CD4-positive, CD25-positive, alpha-beta regulatory T cell (primary cell): Measurements from ENCODE around the gene BDKRB1. TPM values are rescaled to one million over a fixed set of nuclear protein-coding genes. Genes with fewer than 3 reads are reported as not detected.

Experiments
- ATAC-seq, 2 donors: fragments of 150-1000 bp; cut with Tn5 transposase; one replicate each; pipeline ENCODE4 v1.10.0; 2021; ENCODE audit warnings: low read depth in 2 of 2, moderate number of reproducible peaks in 2 of 2, moderate library complexity in 1 of 2
- DNase-seq, 3 donors: peaks; one replicate each; pipeline versions ENCODE4 v3.0.0 to v3.0.0-alpha.2; 2012 to 2022; ENCODE audit warnings: mixed read lengths in 1 of 3
- H3K27ac ChIP-seq: one replicate; pipeline ENCODE4 v1.7.0; 2013; ENCODE audit warnings: mild to moderate bottlenecking, low read length; ENCODE audit not compliant: insufficient read depth, poor library complexity, severe bottlenecking
- H3K27me3 ChIP-seq: one replicate; pipeline ENCODE4 v1.7.0; 2013; ENCODE audit warnings: low read length; ENCODE audit not compliant: control insufficient read depth, insufficient read depth
- H3K36me3 ChIP-seq: one replicate; pipeline ENCODE4 v1.7.0; 2013; ENCODE audit warnings: mild to moderate bottlenecking, low read length, moderate library complexity; ENCODE audit not compliant: control insufficient read depth, insufficient read depth
- H3K4me1 ChIP-seq: 2 replicates; pipeline ENCODE4 v1.7.0; 2013; ENCODE audit warnings: mild to moderate bottlenecking, low read length; ENCODE audit not compliant: insufficient read depth, control insufficient read depth, poor library complexity, severe bottlenecking
- H3K4me3 ChIP-seq: one replicate; pipeline ENCODE4 v1.7.0; 2013; ENCODE audit warnings: low read depth, mild to moderate bottlenecking, low read length, moderate library complexity
- H3K9me3 ChIP-seq, 2 experiments: 1 replicate in 1 of 2; 2 replicates in 1 of 2; pipeline ENCODE4 v1.7.0; 2013; ENCODE audit warnings: low read length in 2 of 2, mild to moderate bottlenecking in 1 of 2, moderate library complexity in 1 of 2; ENCODE audit not compliant: control insufficient read depth in 2 of 2
- H3K27ac Mint-ChIP-seq, 3 donors: one replicate each; pipeline ENCODE4 v1.8.0; 2020 to 2022; ENCODE audit warnings: mild to moderate bottlenecking in 3 of 3, mixed read lengths in 3 of 3, moderate library complexity in 2 of 3
- H3K27me3 Mint-ChIP-seq: one replicate; pipeline ENCODE4 v1.8.0; 2022; ENCODE audit warnings: mild to moderate bottlenecking, mixed read lengths
- H3K36me3 Mint-ChIP-seq: one replicate; pipeline ENCODE4 v1.8.0; 2020; ENCODE audit warnings: mixed read lengths
- H3K4me1 Mint-ChIP-seq, 4 donors: one replicate each; pipeline ENCODE4 v1.8.0; 2020 to 2022; ENCODE audit warnings: mixed read lengths in 4 of 4, mild to moderate bottlenecking in 1 of 4
- H3K4me3 Mint-ChIP-seq, 4 donors: one replicate each; pipeline ENCODE4 v1.8.0; 2020 to 2022; ENCODE audit warnings: mild to moderate bottlenecking in 4 of 4, mixed read lengths in 4 of 4, moderate library complexity in 3 of 4
- H3K9me3 Mint-ChIP-seq, 7 donors: one replicate each; pipeline ENCODE4 v1.8.0; 2020 to 2022; ENCODE audit warnings: mixed read lengths in 7 of 7, mild to moderate bottlenecking in 3 of 7, moderate library complexity in 2 of 7
- polyA plus RNA-seq, 4 donors: library from polyadenylated mRNA; unstranded; fragments of 300-500 nt; fragmentation: Illumina TruSeq; gene quantifications; one replicate each; pipeline ENCODE4 v1.2.3, GENCODE V29; 2021
- total RNA-seq: library from RNA; stranded (reverse); gene quantifications from one replicate; pipeline ENCODE4 v1.2.3, GENCODE V29; 2022

BDKRB1 gene
- total and polyA plus RNA-seq, 5 donors from 2014 or later, result not detected

DNA sequence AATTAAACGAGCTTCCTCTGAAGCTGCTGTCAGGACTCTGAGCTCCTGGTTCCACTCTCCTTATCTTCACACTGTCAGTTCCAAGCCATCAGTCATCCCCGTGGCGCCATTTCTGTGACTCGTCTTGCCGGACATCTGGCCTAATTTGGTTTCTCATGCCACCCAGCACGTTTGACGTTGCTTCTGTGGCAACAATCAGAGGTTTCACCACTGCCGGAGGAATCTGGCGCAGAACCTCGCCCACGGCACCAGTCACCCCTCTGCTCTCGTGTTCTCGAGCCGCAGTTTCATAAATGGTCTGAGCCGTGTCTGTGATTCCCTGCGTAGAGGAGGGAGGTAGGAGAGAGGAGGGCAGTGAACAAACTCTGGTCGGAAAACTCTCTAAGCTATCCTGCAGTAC, 29.7 kb downstream of the BDKRB1 start:
- peaks cover 0 to 2% (median 0%) of the 10 kb centered on the region in 4 donors for H3K4me1 Mint-ChIP-seq
- no peaks in the 10 kb centered on the region for H3K4me1 ChIP-seq
- H3K9me3 Mint-ChIP-seq, result no peaks in the 10 kb centered on the region
- no peak overlapping the region for H3K4me3 Mint-ChIP-seq
- H3K27ac Mint-ChIP-seq, result no peak overlapping the region
- H3K9me3 ChIP-seq, result no peaks in the 10 kb centered on the region
- H3K27me3 Mint-ChIP-seq, result no peaks in the 10 kb centered on the region
- H3K27me3 ChIP-seq, result no peaks in the 10 kb centered on the region
- DNase-seq (no peak), ATAC-seq (no peak)
- H3K36me3 Mint-ChIP-seq, result peaks cover 46% of the 10 kb centered on the region
- peaks cover 68% of the 10 kb centered on the region for H3K36me3 ChIP-seq
- H3K4me3 ChIP-seq, result no peak overlapping the region
- H3K27ac ChIP-seq, result no peak overlapping the region

DNA sequence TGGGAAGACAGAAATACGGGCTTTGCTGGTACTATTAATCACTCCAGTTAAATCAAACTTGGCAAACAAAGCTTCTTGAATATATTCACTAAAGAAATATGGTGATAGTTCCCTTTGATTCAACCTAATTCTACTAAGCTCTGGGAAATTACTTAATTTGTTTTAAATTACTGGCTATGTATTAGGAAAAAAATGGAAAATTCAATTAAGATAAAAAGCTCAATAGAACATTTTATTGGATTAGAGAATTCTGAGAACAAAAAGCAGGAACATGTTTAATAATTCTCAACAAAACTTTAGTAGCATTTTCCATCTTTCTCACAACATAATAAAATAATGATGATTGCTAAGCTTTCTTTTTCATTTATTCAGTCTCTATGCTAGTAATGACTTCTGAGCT, 30.2 kb downstream of the BDKRB1 start:
- DNase-seq (no peak), ATAC-seq (no peak)
- peaks cover 0 to 2% (median 0%) of the 10 kb centered on the region in 4 donors for H3K4me1 Mint-ChIP-seq
- H3K27me3 Mint-ChIP-seq, result no peaks in the 10 kb centered on the region
- no peak overlapping the region for H3K4me3 Mint-ChIP-seq
- no peaks in the 10 kb centered on the region for H3K27me3 ChIP-seq
- H3K27ac ChIP-seq, result no peak overlapping the region
- H3K36me3 Mint-ChIP-seq, result peaks cover 47% of the 10 kb centered on the region
- H3K4me3 ChIP-seq, result no peak overlapping the region
- H3K27ac Mint-ChIP-seq, result no peak overlapping the region
- H3K36me3 ChIP-seq, result peaks cover 74% of the 10 kb centered on the region
- no peaks in the 10 kb centered on the region for H3K4me1 ChIP-seq
- H3K9me3 ChIP-seq, result no peaks in the 10 kb centered on the region
- H3K9me3 Mint-ChIP-seq, result no peaks in the 10 kb centered on the region

GRCh38 chr14:96287856-96288255, 31.8 kb downstream of the BDKRB1 start:
- Mint-ChIP-seq H3K4me3 (no peak overlapping the region), H3K27ac (peak overlapping the region in 1 of 3 donors; percentile 17), H3K9me3 (no peaks in the 10 kb centered on the region), H3K36me3 (peaks cover 48% of the 10 kb centered on the region), H3K4me1 (peaks cover 0 to 2% (median 0%) of the 10 kb centered on the region in 4 donors), H3K27me3 (no peaks in the 10 kb centered on the region)
- no peak overlapping the region for H3K4me3 ChIP-seq
- H3K4me1 ChIP-seq, result no peaks in the 10 kb centered on the region
- no peaks in the 10 kb centered on the region for H3K9me3 ChIP-seq
- DNase-seq (no peak), ATAC-seq (no peak)
- H3K27me3 ChIP-seq, result no peaks in the 10 kb centered on the region
- no peak overlapping the region for H3K27ac ChIP-seq
- peaks cover 73% of the 10 kb centered on the region for H3K36me3 ChIP-seq

- no peak for DNase-seq
- peaks cover 30% of the 10 kb centered on the region for H3K36me3 Mint-ChIP-seq
- peaks cover 48% of the 10 kb centered on the region for H3K36me3 ChIP-seq
Observed at GRCh38 chr14:96294246-96294645, 38.2 kb downstream of the BDKRB1 start.

GRCh38 chr14:96297000-96297399, 41.0 kb downstream of the BDKRB1 start:
- Histone ChIP-seq H3K27ac (no peak overlapping the region), H3K27me3 (no peaks in the 10 kb centered on the region), H3K36me3 (peaks cover 37% of the 10 kb centered on the region), H3K4me1 (no peaks in the 10 kb centered on the region), H3K4me3 (no peak overlapping the region), H3K9me3 (no peaks in the 10 kb centered on the region)
- no peaks in the 10 kb centered on the region for H3K27me3 Mint-ChIP-seq
- peak in 1 of 2 donors; percentile 39 for ATAC-seq
- peaks cover 0 to 2% (median 0%) of the 10 kb centered on the region in 7 donors for H3K9me3 Mint-ChIP-seq
- H3K4me1 Mint-ChIP-seq, result peaks cover 0 to 6% (median 3%) of the 10 kb centered on the region in 4 donors
- peaks cover 23% of the 10 kb centered on the region for H3K36me3 Mint-ChIP-seq
- no peak overlapping the region for H3K4me3 Mint-ChIP-seq
- DNase-seq, result peak in 2 of 3 donors; percentile 39 to 44
- H3K27ac Mint-ChIP-seq, result no peak overlapping the region

More at GRCh38 chr14:96294246-96294645, 38.2 kb downstream of the BDKRB1 start:
- Histone ChIP-seq H3K4me1 (no peaks in the 10 kb centered on the region), H3K27ac (no peak overlapping the region), H3K4me3 (no peak overlapping the region), H3K27me3 (no peaks in the 10 kb centered on the region), H3K9me3 (no peaks in the 10 kb centered on the region)
- Mint-ChIP-seq H3K4me3 (no peak overlapping the region), H3K27me3 (no peaks in the 10 kb centered on the region), H3K27ac (no peak overlapping the region), H3K4me1 (peaks cover 0 to 6% (median 3%) of the 10 kb centered on the region in 4 donors), H3K9me3 (peaks cover 0 to 2% (median 0%) of the 10 kb centered on the region in 7 donors)
- ATAC-seq, result no peak

DNA sequence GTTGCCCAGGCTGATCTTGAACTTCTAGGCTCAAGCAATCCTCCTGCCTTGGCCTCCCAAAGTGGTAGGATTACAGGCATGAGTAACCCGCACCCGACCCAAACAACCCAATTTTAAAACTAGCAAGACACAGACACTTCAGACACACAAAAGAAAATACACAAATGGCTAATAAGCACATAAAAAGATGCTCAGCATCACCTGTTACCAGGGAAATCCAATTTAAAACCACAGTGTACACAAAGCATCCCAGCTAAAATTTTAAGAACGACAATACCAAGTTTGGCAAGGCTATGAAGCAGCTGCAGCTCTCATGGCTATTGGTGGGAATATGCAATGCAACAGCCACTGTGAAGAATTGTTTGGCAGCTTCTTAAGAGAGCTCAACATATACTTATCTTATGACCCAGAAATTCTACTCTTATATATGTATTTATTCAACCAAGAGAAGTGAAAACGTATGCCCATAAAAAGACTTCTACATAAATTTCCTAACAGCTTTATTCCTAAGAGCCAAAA, 42.0 kb downstream of the BDKRB1 start:
- no peak overlapping the region for H3K4me3 ChIP-seq
- DNase-seq, result no peak
- Mint-ChIP-seq H3K9me3 (peaks cover 0 to 2% (median 0%) of the 10 kb centered on the region in 7 donors), H3K4me3 (no peak overlapping the region), H3K27me3 (no peaks in the 10 kb centered on the region), H3K36me3 (peaks cover 26% of the 10 kb centered on the region), H3K4me1 (peaks cover 0 to 6% (median 3%) of the 10 kb centered on the region in 4 donors), H3K27ac (peak overlapping the region in 1 of 3 donors; percentile 69)
- H3K9me3 ChIP-seq, result no peaks in the 10 kb centered on the region
- no peaks in the 10 kb centered on the region for H3K27me3 ChIP-seq
- H3K36me3 ChIP-seq, result peaks cover 46% of the 10 kb centered on the region
- no peaks in the 10 kb centered on the region for H3K4me1 ChIP-seq
- no peak overlapping the region for H3K27ac ChIP-seq
- ATAC-seq, result no peak

- H3K36me3 ChIP-seq, result peaks cover 45% of the 10 kb centered on the region
- no peaks in the 10 kb centered on the region for H3K27me3 ChIP-seq
- Mint-ChIP-seq H3K4me3 (no peak overlapping the region), H3K27me3 (no peaks in the 10 kb centered on the region), H3K27ac (peak overlapping the region; percentile 0 to 69 (median 6)), H3K4me1 (peaks cover 0 to 6% (median 3%) of the 10 kb centered on the region in 4 donors), H3K9me3 (no peaks in the 10 kb centered on the region), H3K36me3 (peaks cover 22% of the 10 kb centered on the region)
- ATAC-seq (no peak), DNase-seq (no peak)
- H3K9me3 ChIP-seq, result no peaks in the 10 kb centered on the region
- no peak overlapping the region for H3K4me3 ChIP-seq
- no peaks in the 10 kb centered on the region for H3K4me1 ChIP-seq
- H3K27ac ChIP-seq, result no peak overlapping the region
Observed at GRCh38 chr14:96299441-96299840, 43.4 kb downstream of the BDKRB1 start.

GRCh38 chr14:96303981-96304380, 48.0 kb downstream of the BDKRB1 start:
- Histone ChIP-seq H3K27me3 (no peaks in the 10 kb centered on the region), H3K9me3 (no peaks in the 10 kb centered on the region), H3K27ac (no peak overlapping the region), H3K36me3 (peaks cover 75% of the 10 kb centered on the region), H3K4me1 (no peaks in the 10 kb centered on the region), H3K4me3 (no peak overlapping the region)
- Mint-ChIP-seq H3K4me1 (no peaks in the 10 kb centered on the region), H3K4me3 (no peak overlapping the region), H3K9me3 (no peaks in the 10 kb centered on the region), H3K27me3 (no peaks in the 10 kb centered on the region), H3K36me3 (peaks cover 42% of the 10 kb centered on the region), H3K27ac (no peak overlapping the region)
- no peak for DNase-seq
- no peak for ATAC-seq
